GM12892 (cell line): ENCODE measurements around the gene ZMYND8.

Source experiments
- DNase-seq: peaks from one replicate; pipeline ENCODE4 v3.0.0; 2011; ENCODE audit not compliant: insufficient read length
- FAIRE-seq: peaks from 2 replicates; lab custom pipeline; 2011; peaks lifted over from hg19 to GRCh38; lab: Jason Lieb, UNC
- POLR2A ChIP-seq: IDR thresholded peaks from 2 replicates; pipeline ENCODE4 v1.6.1; 2011; ENCODE audit warnings: low read depth, low read length, control low read depth
- POLR2AphosphoS5 ChIP-seq: IDR thresholded peaks from 2 replicates; pipeline ENCODE4 v1.6.1; 2011; ENCODE audit warnings: low read depth, low read length, control low read depth
- TAF1 ChIP-seq: IDR thresholded peaks from 2 replicates; pipeline ENCODE4 v1.6.1; 2011; ENCODE audit warnings: low read depth, mild to moderate bottlenecking, control low read depth, low read length, borderline replicate concordance

The ZMYND8 gene

DNA sequence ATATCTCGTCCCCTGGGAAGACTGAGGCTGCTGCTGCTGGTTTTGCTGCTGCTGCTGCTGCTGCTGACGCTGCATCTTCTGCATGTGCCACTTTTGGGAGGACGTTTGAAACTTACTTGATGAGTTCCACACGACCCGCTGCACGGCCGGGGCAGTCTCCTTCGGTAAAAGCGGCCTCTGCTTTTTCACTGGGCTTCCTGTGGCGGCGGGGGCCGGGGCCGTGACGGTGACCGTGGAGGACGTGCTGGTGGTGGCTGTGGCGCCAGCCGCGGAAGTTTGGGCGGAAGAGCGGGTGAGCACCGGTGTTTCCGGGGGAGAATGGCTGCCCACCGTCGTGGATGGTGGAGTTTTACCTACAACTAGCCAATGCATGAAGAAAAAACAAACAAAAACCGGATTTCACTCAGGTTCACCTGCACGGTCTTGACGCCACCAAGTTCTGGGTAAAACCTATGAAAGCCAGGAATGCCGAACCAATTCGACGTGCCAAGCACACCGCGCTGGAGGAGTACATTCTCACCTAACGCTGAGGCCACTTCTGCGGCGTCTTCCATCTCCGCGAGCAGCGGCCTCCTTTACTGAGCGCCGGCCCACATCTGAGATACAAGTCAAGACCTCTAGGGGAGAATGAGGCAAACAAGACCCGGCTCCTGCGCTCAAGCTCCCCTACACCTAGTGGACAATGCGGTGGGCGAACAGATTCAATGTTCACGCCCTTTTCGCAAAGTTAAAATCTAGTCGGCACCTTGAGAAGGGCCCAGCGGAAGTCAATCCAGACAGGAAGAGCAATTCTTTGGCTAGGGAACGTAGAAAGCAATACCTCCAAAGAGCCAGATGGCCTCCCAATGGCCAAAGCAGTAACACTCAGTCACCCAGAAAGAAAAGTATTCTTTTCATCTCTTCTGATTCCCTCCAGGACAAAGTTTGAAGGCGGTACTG lies 117.5 kb downstream of the ZMYND8 start:
- DNase-seq (no peak), FAIRE-seq (no peak)
- TF ChIP-seq POLR2A (no peak), TAF1 (no peak), POLR2AphosphoS5 (no peak)

DNA sequence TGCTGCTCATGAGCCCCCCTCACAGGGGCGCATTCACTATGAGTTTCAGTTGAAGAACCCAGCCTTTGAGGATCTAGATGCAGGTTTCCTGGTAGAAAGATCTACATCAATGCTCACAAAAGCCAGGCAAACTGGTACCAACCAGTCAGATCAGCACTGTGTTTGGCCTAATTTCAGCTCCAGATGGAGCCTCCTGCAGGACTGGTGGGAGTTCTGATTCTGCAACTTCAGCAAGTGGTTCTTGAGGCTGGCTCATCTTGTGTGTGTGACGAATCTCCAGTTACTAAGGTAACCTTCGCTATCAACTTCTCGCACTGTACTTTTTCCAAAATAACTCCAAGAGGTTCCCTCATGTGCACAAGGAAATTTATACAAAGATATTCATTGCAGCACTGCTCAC lies 118.8 kb downstream of the ZMYND8 start:
- DNase-seq, result no peak
- FAIRE-seq, result no peak
- TF ChIP-seq POLR2A (no peak), POLR2AphosphoS5 (no peak)

- no peak for FAIRE-seq
- no peak for TF ChIP-seq TAF1
- no peak for TF ChIP-seq POLR2AphosphoS5
- TF ChIP-seq POLR2A, result no peak
- no peak for DNase-seq
Observed at GRCh38 chr20:47236639-47236900, 119.9 kb downstream of the ZMYND8 start.

DNA sequence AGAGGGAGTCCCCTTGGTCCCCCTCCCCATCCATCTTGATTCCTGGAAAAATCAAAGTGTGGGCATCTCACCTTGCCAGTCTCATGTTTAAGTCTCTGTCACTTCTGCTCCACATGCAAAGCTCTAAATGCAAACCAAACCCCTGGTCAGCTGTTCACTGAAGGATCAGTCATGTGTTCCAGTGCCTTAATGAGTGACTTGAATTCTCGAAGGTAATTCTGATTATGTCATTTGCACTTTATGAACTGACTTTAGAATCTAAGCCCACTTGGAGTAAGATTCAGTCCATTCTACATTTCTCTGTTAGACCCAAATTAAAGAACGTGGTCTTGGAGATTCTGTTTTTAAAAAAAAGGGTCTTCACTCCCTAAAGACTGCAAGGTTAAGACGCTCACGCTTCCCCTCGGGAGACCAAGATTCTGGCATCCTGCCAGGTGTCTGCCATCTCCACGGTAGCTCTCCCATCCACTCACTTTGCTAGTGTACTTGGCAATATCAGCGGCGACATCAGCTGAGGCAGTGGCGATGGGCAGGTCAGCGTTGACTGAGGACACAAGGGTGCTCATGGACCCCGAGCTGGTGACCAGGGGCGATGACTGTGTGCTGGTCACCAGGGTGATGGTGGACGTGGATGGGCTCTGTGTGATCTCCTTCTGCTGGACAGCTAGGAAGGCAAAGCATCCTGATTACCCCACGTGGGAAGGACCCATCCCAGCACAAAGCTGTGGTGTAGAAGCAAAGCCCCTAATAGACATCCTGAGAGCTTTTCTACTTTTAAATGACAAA lies 120.5 kb downstream of the ZMYND8 start:
- DNase-seq, result no peak
- no peak for TF ChIP-seq POLR2A
- no peak for TF ChIP-seq TAF1
- TF ChIP-seq POLR2AphosphoS5, result no peak
- FAIRE-seq, result no peak

DNA sequence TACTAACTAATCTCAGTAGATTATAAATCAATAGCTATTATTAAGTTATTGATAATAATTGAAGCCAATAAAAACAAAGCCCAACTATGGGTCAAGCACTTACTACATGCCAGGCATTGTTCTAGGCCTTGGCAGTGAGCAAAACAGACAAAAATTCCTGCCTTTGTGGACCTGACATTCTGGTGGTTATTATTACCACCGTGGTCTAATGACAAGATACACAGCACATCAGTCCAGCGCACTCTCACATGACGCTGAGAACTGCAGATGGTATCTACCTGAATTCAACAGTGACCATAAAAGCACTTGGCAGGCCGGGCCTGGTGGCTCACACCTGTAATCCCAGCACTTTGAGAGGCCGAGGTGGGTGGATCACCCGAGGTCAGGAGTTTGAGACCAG lies 121.4 kb downstream of the ZMYND8 start:
- FAIRE-seq (no peak), DNase-seq (no peak)
- TF ChIP-seq TAF1, result no peak
- TF ChIP-seq POLR2AphosphoS5, result no peak
- TF ChIP-seq POLR2A, result no peak

- no peak for DNase-seq
- no peak for FAIRE-seq
- TF ChIP-seq POLR2A, result no peak
- TF ChIP-seq TAF1, result no peak
- no peak for TF ChIP-seq POLR2AphosphoS5
Observed at GRCh38 chr20:47233333-47234188, 122.9 kb downstream of the ZMYND8 start.

GRCh38 chr20:47232518-47232917 lies 124.0 kb downstream of the ZMYND8 start:
- TF ChIP-seq POLR2AphosphoS5 (no peak), POLR2A (no peak), TAF1 (no peak)
- DNase-seq (no peak), FAIRE-seq (no peak)

DNA sequence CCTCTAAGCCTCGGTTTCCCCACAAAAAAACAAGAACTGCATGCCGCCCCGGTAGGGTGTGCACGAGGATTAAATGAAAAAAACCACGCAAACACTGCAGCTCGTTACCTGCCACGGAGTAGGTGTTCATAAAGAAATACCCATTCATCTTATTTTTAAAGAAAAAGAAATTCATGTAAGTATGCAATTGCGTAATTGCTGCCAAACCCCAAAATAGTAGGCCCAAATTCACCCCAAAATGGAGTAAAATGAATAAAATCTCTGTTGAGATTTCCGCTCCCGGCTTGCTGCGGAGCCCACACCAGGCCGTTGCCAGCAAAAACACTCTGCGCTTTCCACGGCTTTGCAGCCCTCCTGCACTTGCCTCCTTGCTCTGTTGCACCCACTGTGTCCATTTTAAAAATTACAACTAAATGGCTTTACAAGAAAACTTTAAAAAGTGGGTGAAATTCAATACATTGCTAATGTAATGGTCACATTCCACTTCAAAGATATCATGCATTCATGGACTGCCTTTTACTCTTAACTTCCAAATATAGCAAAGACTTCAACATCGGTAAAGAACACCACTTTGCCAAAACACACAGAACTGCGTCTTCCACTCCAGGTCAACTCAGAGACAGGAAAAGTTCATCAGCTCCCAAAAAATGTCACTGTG lies 125.0 kb downstream of the ZMYND8 start:
- FAIRE-seq, result no peak
- TF ChIP-seq POLR2A, result no peak
- no peak for TF ChIP-seq TAF1
- no peak for TF ChIP-seq POLR2AphosphoS5
- no peak for DNase-seq

- DNase-seq (no peak), FAIRE-seq (no peak)
- no peak for TF ChIP-seq POLR2A
- no peak for TF ChIP-seq TAF1
- no peak for TF ChIP-seq POLR2AphosphoS5
Observed at GRCh38 chr20:47230811-47231256, 125.7 kb downstream of the ZMYND8 start.

- TF ChIP-seq TAF1, result no peak
- TF ChIP-seq POLR2A, result no peak
- no peak for TF ChIP-seq POLR2AphosphoS5
- FAIRE-seq (no peak), DNase-seq (no peak)
Observed at GRCh38 chr20:47228654-47229053, 127.8 kb downstream of the ZMYND8 start.

- FAIRE-seq (no peak), DNase-seq (no peak)
- TF ChIP-seq TAF1 (no peak), POLR2A (no peak), POLR2AphosphoS5 (no peak)
Observed at GRCh38 chr20:47227576-47227975, 128.9 kb downstream of the ZMYND8 start.

GRCh38 chr20:47227119-47227518 lies 129.4 kb downstream of the ZMYND8 start:
- DNase-seq, result no peak
- FAIRE-seq, result no peak
- no peak for TF ChIP-seq POLR2AphosphoS5
- TF ChIP-seq TAF1, result no peak
- TF ChIP-seq POLR2A, result no peak
